ENCODE measurements around the gene MAP1LC3B2.

- TF ChIP-seq CTCF (IDR thresholded peaks at IDR 0.05; ENCODE audit: low read length) (no peak), EZH2 (IDR thresholded peaks at IDR 0.05; ENCODE audit: borderline replicate concordance, low read length) (no peak)
Measured at GRCh38 chr12:116534311-116535121, 24.7 kb upstream of the MAP1LC3B2 start.

All from OCI-LY1 (cell line).